T-helper 9 cell (primary cell): Measurements from ENCODE around the gene SCARB2.

ENCODE experiments used
- DNase-seq: peaks from one replicate; pipeline ENCODE4 v3.0.0-alpha.2; 2020

Gene SCARB2

DNA sequence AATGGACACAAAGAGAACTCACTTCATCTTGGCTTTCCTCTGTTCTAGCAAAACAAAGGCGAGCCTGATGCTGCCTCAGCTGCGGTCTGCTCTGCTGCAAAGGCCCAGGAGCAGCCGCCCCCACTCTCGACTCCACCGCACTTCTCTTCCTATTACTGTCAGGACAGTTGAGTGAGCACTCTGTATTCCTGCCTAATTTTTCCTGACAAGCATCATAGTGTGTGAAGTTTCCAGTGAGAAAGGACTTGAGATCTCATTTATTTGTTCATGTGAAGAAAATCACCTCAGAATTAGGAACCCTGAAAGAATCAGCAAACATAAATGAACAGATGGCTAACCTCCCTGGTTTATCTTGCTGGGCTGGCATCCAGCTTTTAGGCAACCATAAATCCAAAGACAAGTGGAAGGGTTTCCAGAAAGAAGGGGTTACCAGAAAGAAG lies 15.6 kb downstream of the SCARB2 start:
- no peak for DNase-seq

DNA sequence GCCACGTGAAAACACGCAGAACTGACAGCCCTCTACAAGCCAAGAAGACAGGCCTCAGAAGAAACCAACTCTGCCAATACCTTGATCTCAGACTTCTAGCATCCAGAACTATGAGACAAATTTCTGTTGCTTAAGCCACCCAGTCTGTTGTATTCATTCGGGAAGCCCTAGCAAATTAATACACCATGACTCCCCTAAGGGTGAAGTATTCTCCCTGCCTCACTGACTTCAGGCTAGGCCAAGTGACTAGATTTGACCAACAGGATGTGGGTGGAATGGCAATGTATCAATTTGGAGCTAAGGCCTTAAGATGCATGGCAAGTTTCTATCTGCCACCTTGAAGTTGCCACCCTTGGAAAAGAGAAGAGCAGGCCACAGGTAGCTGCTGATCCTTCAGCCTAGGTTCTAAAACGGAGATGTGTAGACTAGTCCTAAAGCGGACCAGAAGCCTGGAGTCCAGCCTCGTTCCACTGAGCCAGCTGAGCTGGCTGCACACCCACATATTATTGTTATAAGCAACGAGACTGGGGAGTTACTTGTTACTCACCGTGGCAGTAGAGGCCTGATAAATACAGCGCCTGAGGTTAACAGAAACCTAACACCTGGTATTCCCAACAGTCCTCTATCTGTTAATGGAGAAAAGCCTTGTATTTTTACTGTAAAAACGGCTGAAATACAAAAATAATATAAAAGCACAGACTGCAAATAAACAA lies 16.4 kb downstream of the SCARB2 start:
- DNase-seq, result no peak

DNA sequence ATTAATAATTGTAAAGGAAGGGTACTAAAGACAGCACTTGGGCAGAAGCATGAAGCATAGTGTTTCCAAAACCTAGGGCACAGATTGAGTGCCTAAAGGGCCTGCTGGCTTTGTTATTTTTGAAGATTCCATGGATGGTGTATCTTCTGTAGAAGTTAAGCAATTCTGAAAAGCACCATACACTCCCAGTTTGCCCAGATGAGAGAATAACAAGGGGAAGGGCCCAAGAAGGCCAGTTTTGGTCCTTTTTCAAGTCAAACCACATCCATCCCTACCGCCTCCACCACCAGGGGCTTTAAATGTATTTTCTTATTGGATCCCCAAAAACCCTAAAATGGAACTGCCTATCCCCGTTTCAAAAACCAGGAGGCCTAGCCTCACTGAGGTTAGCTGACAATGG lies 17.2 kb downstream of the SCARB2 start:
- no peak for DNase-seq

DNA sequence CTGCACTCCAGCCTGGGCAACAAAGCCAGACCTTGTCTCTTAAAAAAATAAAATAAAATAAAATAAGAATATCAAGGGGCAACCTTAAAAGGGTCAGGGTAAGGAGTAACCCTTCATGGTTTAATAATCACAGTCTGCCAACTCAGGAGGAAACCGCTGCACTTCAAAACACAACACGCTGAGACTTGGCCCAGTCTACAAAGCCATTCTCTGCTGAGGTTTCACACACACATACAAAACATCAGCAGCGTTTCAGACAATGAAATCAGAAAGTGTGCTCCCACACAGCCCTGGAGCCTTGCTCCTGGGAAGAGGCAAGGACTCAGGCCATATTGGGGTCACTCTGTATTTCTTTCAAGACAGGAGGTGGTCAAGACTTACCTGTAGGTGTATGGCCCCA lies 18.3 kb downstream of the SCARB2 start:
- no peak for DNase-seq

DNA sequence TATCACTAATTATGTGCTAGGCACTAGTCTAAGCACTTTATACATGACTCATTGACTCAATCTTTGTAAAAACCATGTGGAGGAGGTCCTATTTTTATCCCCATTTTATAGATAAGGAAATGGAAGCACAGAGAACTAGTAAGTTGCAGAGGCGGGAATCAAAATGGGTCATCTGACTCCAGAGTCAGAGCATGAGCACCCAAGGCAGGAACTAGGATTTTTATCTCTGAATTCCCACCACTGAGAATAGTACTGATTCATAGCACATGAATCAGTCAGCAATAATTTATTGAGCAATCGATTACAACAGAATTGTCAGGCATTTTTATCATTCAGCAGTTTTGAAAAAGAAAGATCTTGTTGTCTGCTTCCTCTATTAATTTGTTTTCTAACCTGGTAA lies 19.3 kb downstream of the SCARB2 start:
- DNase-seq, result no peak

DNA sequence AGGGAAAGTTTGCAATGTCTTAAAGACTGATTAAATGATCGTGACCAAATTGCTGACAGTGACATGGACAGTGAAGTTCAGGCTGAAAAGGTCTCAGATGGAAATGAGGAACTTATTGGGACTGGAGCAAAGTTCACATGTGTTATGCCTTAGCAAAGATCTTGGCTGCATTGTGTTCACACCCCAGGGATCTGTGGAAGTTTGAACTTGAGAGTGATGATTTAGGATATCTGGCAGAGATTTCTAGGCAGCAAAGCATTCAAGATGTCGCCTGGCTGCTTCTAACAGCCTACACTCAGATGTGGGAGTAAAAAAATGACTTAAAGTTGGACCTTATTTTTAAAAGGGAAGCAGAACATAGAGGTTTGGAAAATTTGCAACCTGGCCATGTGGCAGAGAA lies 21.4 kb downstream of the SCARB2 start:
- DNase-seq, result no peak

DNA sequence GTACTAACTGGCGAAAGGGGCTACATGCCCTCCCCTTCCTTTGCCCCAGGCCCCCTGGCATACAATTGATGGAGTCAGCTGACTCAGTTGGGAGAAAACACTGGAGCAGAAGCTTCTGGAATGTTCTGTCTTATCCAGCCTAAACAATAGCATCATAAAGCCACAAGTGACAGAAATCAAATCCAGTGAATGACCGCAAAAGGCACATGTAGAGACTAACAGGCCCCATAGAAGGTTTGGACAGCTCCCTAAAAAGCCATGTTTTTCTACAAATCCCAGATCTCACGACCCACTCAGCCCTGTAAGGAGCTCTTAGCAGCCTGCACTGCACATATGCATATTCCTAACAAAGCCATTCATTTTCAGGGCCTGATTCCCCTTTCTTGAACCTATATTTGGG lies 25.1 kb downstream of the SCARB2 start:
- DNase-seq, result no peak

DNA sequence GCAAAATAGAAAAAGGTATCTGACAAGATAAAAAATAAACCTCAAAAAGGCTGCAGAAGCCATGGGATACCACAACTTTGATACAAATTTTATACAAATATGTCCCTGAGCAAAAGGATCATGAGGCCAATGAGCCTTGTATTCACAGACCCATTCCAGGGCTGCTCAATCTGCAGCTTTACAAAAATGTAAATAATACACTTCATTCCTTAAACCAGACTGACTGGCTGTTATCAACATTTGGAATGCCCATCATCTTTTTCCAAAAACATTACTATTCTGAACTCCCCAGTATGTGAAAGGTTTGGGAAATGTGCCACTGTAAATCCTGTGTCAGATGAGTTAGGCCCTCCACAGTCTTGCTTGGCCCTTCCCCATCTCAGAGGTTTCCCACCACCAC lies 25.5 kb downstream of the SCARB2 start:
- DNase-seq, result no peak

DNA sequence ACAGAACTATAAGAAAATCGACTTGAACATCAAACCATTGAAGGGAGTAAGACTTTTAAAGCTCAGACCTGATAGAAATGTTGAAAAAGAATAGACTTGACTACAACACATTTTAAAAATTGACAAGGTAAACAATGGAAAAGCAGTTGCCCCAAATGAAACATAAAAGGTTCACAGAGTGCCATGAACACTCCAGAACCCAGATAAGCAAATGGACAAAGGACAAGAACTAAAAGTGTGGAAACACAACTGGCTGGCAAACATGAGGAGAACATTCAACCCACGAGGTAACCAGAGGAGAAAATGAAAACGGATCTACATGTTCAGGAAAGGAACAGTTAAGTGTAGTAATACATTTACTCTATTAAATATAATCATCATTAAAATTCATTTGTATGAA lies 26.5 kb downstream of the SCARB2 start:
- DNase-seq, result no peak

DNA sequence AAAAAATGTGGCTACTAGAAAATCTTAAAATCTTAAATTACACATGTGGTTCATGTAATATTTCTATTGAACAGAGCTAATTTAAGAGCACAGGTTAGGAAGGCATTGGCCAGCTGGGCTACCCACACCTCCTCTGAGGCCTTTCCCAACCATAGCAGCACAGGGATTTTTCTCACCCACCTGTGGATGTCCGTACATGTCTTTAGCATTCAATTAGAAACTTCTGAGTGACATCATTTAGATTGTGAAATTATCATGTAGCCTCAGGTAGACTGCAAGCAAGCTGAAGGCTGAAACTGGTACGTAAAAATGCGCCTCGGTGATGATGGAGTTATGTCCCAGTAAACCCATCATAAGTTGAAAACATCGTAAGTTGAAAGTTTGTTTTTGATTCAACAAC lies 31.2 kb downstream of the SCARB2 start:
- no peak for DNase-seq

DNA sequence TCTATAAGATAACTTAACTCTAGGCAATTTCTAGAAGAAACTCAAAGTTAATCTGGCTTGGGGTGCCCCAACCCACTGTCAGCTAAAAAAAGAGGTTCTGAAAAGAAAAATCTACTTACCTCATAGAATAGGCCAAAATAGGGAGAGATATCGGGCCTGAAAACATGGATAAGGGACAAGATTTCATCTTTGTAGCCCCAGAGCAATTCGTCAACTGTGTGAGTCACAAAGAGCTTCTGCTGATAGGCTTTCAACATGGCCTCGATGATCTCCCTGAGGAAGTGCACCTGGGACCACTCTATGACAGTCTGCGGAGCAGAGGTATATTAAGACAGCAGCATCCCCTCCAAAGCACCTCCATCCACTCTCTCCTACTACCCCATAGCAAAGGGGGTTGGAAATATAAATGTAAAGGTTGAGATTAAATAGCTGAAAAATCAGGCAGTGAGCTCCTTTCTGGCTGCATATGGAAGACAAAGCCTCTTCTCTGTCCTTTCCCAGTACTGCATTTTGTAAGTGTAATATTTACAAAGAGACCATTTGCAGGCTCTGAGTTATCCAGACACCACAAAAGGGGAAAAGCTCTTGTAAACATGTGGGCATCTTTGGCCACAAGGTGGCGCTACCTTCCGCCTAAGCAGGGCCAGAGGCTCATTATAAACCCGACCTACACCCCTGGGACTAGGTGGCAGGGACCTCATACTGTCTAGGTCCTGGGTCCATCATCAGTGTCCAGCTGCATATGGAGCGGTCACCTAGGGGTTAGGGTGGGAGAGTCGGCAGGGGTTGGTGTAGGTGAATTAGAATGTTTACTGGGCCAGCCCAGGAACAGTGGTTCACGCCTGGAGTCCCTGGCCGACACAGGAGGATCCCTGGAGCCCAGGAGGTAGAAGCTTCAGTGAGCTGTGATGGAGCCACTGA lies 34.0 kb downstream of the SCARB2 start:
- peak; percentile 77 for DNase-seq

DNA sequence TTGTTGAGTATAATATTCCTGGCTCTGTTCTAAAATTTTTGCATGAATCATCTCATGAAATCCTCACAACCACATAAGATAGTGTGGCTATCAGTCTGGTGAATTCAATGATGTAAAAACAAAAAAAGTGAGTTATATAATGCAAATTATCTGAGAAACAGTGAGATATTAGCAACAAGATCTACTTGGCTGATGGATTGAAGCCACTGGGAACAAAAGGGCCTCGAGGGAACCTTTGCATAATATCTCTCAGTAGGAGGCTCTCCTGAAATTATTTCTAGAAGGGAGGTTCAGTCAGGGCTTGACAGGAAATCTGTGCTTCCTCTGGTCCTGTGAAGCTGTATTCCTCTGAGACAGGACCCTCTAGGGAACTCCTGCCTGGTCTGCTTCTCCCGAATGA lies 35.3 kb downstream of the SCARB2 start:
- DNase-seq, result no peak

DNA sequence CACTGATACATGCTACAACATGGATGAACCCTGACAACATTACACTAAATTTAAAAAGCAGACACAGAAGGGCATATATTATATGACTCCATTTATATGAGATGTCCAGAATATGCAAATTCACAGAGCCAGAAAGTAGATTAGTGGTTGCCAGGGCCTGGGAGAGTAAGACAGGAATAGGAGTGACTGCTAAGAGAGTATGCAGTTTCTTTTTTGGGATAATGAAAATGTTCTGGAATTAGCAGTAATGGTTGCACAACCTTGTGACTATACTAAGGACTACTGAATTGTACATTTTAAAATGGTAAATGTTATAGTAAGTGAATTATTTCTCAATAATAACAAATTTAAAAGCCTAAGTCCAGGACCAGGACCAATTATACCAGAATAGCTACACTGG lies 35.9 kb downstream of the SCARB2 start:
- DNase-seq, result no peak

DNA sequence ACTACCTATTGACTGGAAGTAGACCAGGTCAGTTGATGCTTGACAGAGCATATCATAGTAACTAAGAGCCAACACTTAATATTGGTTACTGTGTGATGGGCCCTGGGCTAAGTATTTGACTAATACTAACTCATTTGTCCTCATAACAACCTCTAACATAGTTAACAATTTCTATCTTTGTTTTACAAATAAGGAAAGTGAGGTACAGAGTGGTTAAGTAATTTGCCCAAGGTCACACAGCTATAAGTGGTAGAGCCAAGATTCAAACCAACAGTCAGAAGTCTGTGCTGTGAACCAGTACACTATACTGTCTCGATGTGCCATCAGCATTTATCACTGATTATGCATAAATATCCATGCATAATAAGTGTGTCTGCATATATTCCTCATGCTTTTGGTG lies 38.3 kb downstream of the SCARB2 start:
- DNase-seq, result no peak

DNA sequence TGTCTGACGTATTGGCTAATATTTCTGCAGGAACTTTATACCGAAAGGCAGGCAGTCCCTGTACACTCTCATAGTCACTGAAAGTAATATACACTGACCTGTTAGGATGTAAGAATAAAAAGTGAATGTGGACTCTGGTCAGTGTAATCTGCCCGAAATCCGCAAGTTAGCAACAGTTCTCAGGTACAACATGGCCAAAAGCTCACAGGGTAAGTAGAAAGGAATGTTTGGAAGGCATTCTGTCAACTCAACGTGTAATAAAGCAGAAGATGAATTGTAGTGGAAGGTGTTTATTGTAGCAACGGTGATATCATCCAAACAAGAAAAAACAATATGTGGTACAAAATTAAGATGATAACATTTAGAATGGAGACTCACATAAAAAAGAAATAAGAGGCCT lies 39.4 kb downstream of the SCARB2 start:
- no peak for DNase-seq

DNA sequence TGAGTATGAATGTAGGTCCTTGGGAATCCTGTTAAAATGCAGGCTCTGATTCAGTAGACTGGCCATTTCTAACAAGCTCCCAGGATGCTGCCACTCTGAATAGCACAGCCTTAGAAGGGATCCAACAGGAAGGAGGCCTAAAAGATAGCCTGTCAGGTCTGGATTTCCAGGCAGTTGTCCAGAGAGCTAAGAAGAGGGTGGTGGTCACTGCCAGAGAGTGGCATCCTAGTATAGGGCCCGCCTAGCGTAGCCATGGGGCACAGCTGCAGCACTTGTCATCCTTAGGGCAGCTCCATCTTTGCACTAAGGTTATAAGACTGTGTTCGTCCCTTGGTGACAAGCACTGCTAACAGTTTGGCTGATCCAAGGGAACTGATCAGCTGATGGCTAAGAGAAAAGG lies 44.9 kb downstream of the SCARB2 start:
- DNase-seq, result no peak

DNA sequence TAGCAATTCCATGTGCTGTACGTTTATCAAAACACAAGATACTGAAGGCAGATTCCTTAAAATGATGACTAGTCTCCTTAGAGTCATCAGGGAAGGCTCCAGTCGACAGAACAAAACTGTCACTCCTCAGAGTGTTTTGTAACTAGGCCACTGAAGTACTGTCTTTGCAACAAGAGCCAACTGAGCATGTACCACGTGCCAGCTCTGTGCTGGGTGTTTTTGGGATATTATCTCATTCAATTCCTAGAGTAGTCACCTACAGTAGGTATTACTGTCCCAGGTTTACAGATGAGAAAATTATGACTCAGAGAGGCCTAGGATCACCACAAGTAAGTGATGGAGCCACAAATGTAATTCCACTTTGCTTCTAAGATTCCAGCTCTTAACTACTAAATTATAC lies 47.1 kb downstream of the SCARB2 start:
- DNase-seq, result no peak

DNA sequence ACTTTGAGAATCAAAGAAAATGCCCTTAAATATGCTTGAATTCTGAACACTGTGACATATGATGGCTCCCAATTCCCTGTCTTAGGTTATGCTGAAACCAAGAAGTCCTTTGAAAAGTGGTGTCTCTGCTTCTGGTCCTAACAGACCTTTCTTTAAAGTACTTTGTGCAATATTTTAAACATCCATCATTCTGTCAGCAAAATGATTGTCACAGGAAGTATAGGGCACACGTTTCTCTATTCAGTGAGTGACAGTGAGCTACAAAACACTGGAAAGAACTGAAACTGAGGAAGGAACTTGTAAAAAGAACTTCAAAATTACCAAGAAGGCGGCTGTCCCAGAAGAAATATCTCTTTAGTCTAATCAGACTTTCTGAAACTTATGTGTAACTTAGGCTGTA lies 53.3 kb downstream of the SCARB2 start:
- no peak for DNase-seq

DNA sequence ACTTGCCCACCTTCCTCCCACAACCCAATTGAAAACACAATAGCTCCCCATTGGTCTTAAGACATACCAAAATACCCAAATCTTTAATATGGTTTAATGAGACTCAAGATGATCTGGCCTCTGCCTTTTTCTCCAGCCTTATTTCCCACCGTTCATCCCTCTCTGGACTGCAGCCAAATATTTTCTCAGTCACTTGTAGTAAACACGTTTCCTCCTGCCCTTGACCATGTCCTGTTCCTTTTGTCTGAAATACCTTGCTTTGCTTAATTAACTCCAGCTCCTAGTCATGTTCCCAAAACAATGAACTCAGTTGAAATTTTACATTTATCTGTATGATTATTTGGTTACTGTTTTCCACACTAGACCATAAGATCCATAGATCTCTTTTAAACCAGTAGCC lies 57.0 kb downstream of the SCARB2 start:
- no peak for DNase-seq

DNA sequence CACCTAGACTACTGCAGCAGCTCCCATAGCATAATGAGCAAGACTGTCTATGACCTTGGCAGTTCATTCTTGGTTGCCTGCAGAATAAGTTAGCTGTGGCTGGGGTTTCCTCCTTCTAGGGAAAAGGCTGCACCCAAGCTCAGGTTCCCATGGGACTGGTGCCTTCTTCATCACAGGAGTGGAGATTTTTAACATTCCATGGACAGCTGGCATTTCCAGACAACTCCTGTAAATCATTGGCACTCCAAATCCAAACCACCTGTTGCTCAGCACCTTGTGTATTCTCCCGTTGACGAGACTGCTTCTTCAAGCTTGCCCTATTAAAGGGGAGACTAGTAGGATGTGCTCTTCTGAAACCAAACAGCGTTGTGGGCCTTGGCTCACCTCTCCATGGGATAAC lies 57.6 kb downstream of the SCARB2 start:
- DNase-seq, result no peak

DNA sequence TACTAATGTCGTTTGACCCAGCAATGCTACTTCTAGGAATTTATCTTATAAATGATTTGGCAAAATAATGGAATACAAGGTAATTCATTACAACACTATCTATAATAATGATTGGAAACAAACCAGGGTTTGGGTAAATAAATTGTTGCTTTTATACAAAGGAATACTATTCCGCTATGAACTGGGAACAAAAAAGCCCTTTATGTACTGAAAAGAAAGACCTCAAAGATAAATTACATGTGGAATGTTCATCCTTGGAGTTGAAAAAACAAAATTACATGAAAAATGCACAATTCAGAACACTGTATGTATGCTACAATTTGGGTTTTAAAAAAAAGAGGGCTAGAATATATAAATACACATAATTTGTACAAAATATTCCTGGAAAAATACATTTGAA lies 60.3 kb downstream of the SCARB2 start:
- no peak for DNase-seq

DNA sequence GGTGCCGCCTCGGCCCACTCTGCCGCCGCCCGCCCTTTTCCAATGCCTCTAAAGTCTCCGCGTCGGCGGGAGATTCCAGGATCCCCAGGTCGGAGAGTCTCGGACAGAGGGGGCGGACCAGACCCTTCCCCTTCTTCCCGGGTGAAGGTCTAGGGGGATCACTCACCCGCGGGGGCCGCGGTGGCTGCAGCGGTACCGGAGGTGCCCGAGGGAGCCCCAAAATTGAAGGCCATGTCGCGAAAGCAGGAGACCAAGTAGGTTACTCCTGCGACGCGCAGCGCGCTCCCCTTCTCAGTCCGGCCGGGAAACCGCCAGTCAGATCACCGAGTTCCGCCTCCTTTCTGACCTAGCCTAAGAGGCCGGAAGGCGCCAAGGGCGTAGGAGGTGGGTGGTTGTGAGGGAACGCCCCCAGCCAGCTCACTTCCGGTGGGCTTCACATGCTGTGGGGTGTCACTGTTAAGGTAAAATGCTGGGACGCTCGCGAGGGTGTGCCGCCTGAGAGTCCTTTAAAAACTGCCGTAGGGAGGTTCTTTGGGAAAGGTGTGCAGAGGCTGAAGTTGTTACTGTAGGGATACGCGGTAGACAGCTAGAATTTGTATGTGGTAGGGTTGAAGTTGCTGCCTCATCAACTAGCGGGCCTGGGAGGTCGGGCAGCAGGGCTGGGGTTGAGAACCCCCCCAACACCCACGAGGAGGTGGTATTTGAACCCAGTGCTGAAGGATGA lies 65.3 kb downstream of the SCARB2 start, which contains the start of gene NUP54:
Gene NUP54, minus strand, starts transcription at position 256 of the 724 bp plus-strand sequence. Its CDS starts 23 bp downstream, at position 233.
- DNase-seq, result peak; percentile 88

DNA sequence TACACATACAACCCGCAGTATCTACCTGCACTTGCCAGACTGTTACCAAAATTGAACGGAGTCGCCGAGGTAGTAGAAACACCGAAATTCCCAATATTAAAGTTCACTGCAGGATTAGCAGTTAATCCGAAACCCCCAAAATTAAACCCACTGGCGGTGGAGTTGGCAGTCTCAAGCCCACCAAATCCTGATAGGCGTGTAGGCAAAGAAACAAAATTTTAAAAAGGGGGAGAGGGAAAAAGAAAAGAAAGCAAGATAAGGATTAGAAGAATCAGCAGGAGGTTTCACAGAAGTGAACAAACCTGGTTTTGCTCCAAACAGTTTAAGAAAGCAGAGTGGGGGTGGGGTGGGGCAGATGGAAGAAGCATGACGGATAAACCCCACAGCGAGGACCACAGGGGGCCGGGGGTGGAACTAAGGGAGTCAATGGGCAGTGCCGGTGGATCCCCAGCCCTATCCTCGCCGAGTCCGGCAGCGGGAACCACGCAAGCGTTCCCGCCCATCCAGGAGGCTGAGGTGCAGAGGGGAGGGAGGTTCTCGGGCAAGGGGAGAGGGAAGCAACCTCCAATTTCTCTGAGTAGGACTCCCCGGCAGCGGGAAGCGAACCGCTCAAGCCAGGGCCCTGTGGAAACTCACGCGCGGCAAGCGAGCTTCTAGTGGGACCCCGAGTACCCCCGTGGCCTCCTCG lies 66.0 kb downstream of the SCARB2 start:
- peak; percentile 5 for DNase-seq
